IPS-18c (cell line): ENCODE measurements around the gene ENOX1.

Experiments
- H3K4me3 ChIP-seq: 2 replicates; pipeline ENCODE4 v1.7.0; 2013; ENCODE audit warnings: low read depth, mild to moderate bottlenecking, low read length, moderate library complexity; ENCODE audit not compliant: insufficient read depth
- H3K9me3 ChIP-seq: one replicate; pipeline ENCODE4 v1.6.1; 2013; ENCODE audit warnings: mild to moderate bottlenecking, low read length, moderate library complexity; ENCODE audit not compliant: control insufficient read depth, insufficient read depth

The ENOX1 gene

GRCh38 chr13:43663474-43664090 is 123.2 kb downstream of the ENOX1 start:
- no peak overlapping the region for H3K4me3 ChIP-seq
- H3K9me3 ChIP-seq = no peaks in the 10 kb centered on the region

GRCh38 chr13:43662976-43663375 is 123.8 kb downstream of the ENOX1 start:
- Histone ChIP-seq H3K4me3 (no peak overlapping the region), H3K9me3 (no peaks in the 10 kb centered on the region)

GRCh38 chr13:43661161-43661830 is 125.5 kb downstream of the ENOX1 start:
- no peaks in the 10 kb centered on the region for H3K9me3 ChIP-seq
- H3K4me3 ChIP-seq = no peak overlapping the region

- Histone ChIP-seq H3K4me3 (no peak overlapping the region), H3K9me3 (no peaks in the 10 kb centered on the region)
Observed at GRCh38 chr13:43657485-43657884, 129.3 kb downstream of the ENOX1 start.

GRCh38 chr13:43653980-43654379 is 132.8 kb downstream of the ENOX1 start:
- Histone ChIP-seq H3K4me3 (no peak overlapping the region), H3K9me3 (no peaks in the 10 kb centered on the region)

GRCh38 chr13:43653395-43653794 is 133.4 kb downstream of the ENOX1 start:
- Histone ChIP-seq H3K9me3 (no peaks in the 10 kb centered on the region), H3K4me3 (no peak overlapping the region)

- H3K9me3 ChIP-seq = no peaks in the 10 kb centered on the region
- H3K4me3 ChIP-seq = no peak overlapping the region
Observed at GRCh38 chr13:43652760-43653159, 134.0 kb downstream of the ENOX1 start.

- no peaks in the 10 kb centered on the region for H3K9me3 ChIP-seq
- H3K4me3 ChIP-seq = no peak overlapping the region
Observed at GRCh38 chr13:43650882-43651281, 135.9 kb downstream of the ENOX1 start.

GRCh38 chr13:43648733-43649132 is 138.0 kb downstream of the ENOX1 start:
- H3K9me3 ChIP-seq = no peaks in the 10 kb centered on the region
- no peak overlapping the region for H3K4me3 ChIP-seq

- no peaks in the 10 kb centered on the region for H3K9me3 ChIP-seq
- no peak overlapping the region for H3K4me3 ChIP-seq
Observed at GRCh38 chr13:43647471-43647870, 139.3 kb downstream of the ENOX1 start.

- Histone ChIP-seq H3K9me3 (no peaks in the 10 kb centered on the region), H3K4me3 (no peak overlapping the region)
Observed at GRCh38 chr13:43640476-43640875, 146.3 kb downstream of the ENOX1 start.

GRCh38 chr13:43631106-43631505 is 155.7 kb downstream of the ENOX1 start:
- Histone ChIP-seq H3K9me3 (no peaks in the 10 kb centered on the region), H3K4me3 (no peak overlapping the region)

GRCh38 chr13:43629691-43630480 is 156.9 kb downstream of the ENOX1 start:
- Histone ChIP-seq H3K4me3 (no peak overlapping the region), H3K9me3 (no peaks in the 10 kb centered on the region)

- Histone ChIP-seq H3K9me3 (no peaks in the 10 kb centered on the region), H3K4me3 (no peak overlapping the region)
Observed at GRCh38 chr13:43626994-43627393, 159.8 kb downstream of the ENOX1 start.

GRCh38 chr13:43614063-43614462 is 172.7 kb downstream of the ENOX1 start:
- Histone ChIP-seq H3K4me3 (no peak overlapping the region), H3K9me3 (no peaks in the 10 kb centered on the region)

- Histone ChIP-seq H3K9me3 (no peaks in the 10 kb centered on the region), H3K4me3 (no peak overlapping the region)
Observed at GRCh38 chr13:43611281-43612273, 175.2 kb downstream of the ENOX1 start.
